Measurements from ENCODE around the gene VSIG4.
"Not testable (repeated sequence)": the region's sequence is repeated elsewhere in the genome, so short reads cannot be mapped to it uniquely, and the experiment has no call there.

The VSIG4 gene

GRCh38 chrX:65975161-65975751, 64.6 kb downstream of the VSIG4 start:
- DNase-seq: not testable (repeated sequence)
